ENCODE measurements around the gene PAX5.

DNA sequence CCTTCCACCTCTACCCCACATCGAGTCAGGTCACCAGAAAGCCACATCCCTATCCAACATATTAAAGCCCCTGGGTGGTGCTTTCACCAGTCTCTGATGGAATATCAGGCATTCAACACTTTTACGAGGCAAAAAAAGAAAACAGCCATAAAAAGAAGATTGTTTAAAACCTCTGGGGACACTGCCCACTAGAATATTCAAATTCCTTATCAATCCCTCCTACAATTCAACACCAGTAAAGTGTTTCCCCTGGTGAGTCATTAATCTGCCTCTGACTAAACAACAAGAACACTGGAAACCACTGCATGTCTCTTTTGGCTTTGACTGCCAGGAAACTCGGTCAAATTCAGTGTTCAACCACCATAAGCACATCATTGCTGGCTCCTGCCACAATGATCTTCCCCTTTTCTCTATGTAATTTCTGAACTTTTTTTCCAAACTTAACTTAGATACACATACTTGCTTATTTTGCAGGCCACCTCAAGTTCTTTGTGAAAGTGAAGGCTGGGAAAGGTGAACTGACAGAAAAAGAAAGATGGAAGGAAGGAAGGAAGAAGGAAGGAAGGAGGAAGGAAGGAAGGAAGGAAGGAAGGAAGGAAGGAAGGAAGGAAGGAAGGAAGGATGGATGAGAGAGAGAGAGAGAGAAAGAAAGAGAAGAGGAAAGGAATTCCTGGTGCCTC is 105.3 kb downstream of the PAX5 start:
- TF ChIP-seq, protein P1, sequence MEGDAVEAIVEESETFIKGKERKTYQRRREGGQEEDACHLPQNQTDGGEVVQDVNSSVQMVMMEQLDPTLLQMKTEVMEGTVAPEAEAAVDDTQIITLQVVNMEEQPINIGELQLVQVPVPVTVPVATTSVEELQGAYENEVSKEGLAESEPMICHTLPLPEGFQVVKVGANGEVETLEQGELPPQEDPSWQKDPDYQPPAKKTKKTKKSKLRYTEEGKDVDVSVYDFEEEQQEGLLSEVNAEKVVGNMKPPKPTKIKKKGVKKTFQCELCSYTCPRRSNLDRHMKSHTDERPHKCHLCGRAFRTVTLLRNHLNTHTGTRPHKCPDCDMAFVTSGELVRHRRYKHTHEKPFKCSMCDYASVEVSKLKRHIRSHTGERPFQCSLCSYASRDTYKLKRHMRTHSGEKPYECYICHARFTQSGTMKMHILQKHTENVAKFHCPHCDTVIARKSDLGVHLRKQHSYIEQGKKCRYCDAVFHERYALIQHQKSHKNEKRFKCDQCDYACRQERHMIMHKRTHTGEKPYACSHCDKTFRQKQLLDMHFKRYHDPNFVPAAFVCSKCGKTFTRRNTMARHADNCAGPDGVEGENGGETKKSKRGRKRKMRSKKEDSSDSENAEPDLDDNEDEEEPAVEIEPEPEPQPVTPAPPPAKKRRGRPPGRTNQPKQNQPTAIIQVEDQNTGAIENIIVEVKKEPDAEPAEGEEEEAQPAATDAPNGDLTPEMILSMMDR (conservative IDR thresholded peaks at IDR 0.05; ENCODE audit: low read length) = no peak
- TF ChIP-seq EZH2phosphoT487 (IDR thresholded peaks at IDR 0.05; ENCODE audit: borderline replicate concordance, low read depth, low read length) = no peak
